Left lung (tissue), 10 donors: ENCODE measurements around the gene RSPO3. TPM values are rescaled to one million over a fixed set of nuclear protein-coding genes. Genes with fewer than 3 reads are reported as not detected.
A peak's percentile ranks its signal among the peaks of the same experiment; 100 is the strongest.

Experiments used
- ATAC-seq: fragments of 200-7000 bp; cut with Tn5 transposase; one replicate; pipeline ENCODE4 v1.9.1; 2020; ENCODE audit warnings: moderate library complexity
- DNase-seq, 4 donors: peaks; one replicate each; pipeline ENCODE4 v3.0.0-alpha.2; 2013 to 2020
- H3K27ac ChIP-seq, 2 donors: fragments of 200-600 bp; sonication (generic) in 1 of 2; one replicate each; pipeline versions ENCODE4 v1.5.0 to v1.8.0; 2020 to 2021
- H3K27me3 ChIP-seq, 2 donors: fragments of 200-600 bp; sonication (generic) in 1 of 2; one replicate each; pipeline versions ENCODE4 v1.5.0 to v1.8.0; 2020 to 2021
- H3K36me3 ChIP-seq, 2 donors: fragments of 200-600 bp; sonication (generic) in 1 of 2; one replicate each; pipeline versions ENCODE4 v1.5.0 to v1.8.0; 2020 to 2021
- H3K4me1 ChIP-seq, 2 donors: fragments of 200-600 bp; one replicate each; pipeline ENCODE4 v1.8.0; 2021
- H3K4me3 ChIP-seq, 2 donors: fragments of 200-600 bp; sonication (generic) in 1 of 2; one replicate each; pipeline versions ENCODE4 v1.5.0 to v1.8.0; 2020 to 2021; ENCODE audit warnings: mild to moderate bottlenecking in 1 of 2
- H3K9me3 ChIP-seq, 2 donors: fragments of 200-600 bp; sonication (generic) in 1 of 2; one replicate each; pipeline versions ENCODE4 v1.5.0 to v1.8.0; 2020 to 2021
- CTCF ChIP-seq, 2 donors: fragments of 200-600 bp; sonication (generic) in 1 of 2; IDR thresholded peaks; one replicate each; pipeline versions ENCODE4 v1.5.0 to v1.8.0; 2021; ENCODE audit warnings: antibody characterized with exemption in 2 of 2
- intact Hi-C, 2 donors: fragments of 100-400 bp; cut with DNase I; formaldehyde crosslinking; loops; one replicate each; pipeline versions ENCODE4 v1.11.2 to v1.14.2; 2022
- polyA plus RNA-seq, 6 donors: library from polyadenylated mRNA; unstranded; fragments of 120-200 nt; gene quantifications; one replicate each; pipeline ENCODE4 v1.2.1, GENCODE V29; 2013; ENCODE audit not compliant: insufficient read length in 6 of 6
- total RNA-seq, 2 donors: library from RNA; stranded (reverse); fragmentation: NEBNext Ultra II Directional; extraction: Animal tissue kit (Norgen Biotek cat#: 25700); gene quantifications; one replicate each; pipeline ENCODE4 v1.2.1, GENCODE V29; 2021
- donor health status: DM: no; HTN: yes; CAD: no.
- donor health status: DM: no; HTN: no; CAD: no.

Gene RSPO3
- total and polyA plus RNA-seq, 8 donors: 4.9 to 12.9 (median 5.9) TPM

DNA sequence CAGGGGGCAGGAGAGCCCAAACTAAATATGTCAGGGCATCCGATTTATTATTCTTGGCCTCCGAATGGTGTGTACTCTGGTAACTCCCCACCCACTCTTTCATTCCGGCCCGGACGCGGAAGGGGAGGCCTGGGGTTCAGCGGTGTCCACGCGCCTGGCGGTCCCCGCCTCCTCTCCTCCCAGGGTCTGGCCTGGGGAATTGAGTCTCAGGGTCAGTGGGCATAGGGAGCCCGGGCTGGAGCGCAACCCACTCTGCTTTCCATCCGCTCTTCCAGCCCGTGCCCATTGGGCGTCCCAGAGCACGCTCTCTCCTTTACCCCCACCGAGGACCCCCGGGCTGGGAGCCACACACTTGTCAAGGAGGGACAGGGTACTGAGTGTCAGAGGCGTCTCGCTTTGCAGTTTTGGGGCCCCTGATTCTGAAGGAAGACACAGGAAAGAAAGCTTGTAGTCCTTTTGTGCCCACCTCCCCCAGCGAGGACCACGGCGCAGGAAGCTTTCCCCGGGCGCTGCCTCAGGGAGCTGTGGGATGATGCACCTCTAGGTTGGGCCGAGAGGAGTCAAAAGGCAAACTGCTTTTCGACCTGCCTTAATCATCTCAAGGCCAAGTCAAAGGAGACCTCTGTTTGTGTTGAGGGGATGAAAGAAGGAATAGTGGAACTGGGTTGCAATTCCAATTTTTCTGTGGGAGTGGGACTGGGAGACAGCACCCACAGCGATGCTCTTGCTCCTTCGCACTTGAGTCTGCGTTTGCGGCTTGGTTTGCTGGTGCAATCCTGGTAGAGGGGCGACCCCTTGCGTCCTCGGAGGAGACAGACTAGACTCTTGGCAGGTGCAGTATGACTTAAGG is 2.5 kb downstream of the RSPO3 start:
- Histone ChIP-seq H3K4me3 (peak overlapping the region; percentile 40 to 44), H3K4me1 (peaks cover 16 to 31% of the 10 kb centered on the region in 2 donors), H3K27me3 (peaks cover 27 to 77% of the 10 kb centered on the region in 2 donors), H3K27ac (no peak overlapping the region), H3K9me3 (no peaks in the 10 kb centered on the region), H3K36me3 (no peaks in the 10 kb centered on the region)
- TF ChIP-seq CTCF (IDR thresholded peaks at IDR 0.05): peak; percentile 47 to 76
- ATAC-seq (peak; percentile 91), DNase-seq (peak in 3 of 4 donors; percentile 82 to 88 (median 83))
- intact Hi-C loops: no loop called here

GRCh38 chr6:127121637-127121960 is 3.1 kb downstream of the RSPO3 start:
- DNase-seq (no peak), ATAC-seq (no peak)
- Histone ChIP-seq H3K27me3 (peaks cover 27 to 72% of the 10 kb centered on the region in 2 donors), H3K4me1 (peaks cover 16 to 31% of the 10 kb centered on the region in 2 donors), H3K4me3 (peak overlapping the region in 1 of 2 donors; percentile 44), H3K36me3 (no peaks in the 10 kb centered on the region), H3K27ac (no peak overlapping the region), H3K9me3 (no peaks in the 10 kb centered on the region)
- TF ChIP-seq CTCF (IDR thresholded peaks at IDR 0.05): peak in 1 of 2 donors; percentile 4
- intact Hi-C loops: no loop called here

DNA sequence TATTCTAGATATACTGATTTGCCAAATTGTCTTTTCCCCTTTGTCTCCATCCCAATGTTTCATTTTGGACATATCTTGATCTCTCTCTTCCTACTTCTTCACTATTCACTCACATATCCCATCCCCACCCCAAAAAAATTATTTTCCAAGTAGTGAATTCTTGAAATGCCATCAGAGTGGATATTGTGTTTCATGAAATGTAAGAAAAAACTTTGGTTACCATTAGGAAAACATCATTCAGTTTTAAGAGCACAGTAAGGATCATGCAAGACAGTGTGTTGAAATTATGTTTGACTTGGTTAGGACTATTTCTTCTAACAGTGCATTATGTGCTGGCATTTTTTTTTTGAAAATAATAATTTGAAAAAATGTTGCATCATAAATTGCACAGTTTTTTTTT is 5.7 kb downstream of the RSPO3 start:
- intact Hi-C loops: no loop called here

DNA sequence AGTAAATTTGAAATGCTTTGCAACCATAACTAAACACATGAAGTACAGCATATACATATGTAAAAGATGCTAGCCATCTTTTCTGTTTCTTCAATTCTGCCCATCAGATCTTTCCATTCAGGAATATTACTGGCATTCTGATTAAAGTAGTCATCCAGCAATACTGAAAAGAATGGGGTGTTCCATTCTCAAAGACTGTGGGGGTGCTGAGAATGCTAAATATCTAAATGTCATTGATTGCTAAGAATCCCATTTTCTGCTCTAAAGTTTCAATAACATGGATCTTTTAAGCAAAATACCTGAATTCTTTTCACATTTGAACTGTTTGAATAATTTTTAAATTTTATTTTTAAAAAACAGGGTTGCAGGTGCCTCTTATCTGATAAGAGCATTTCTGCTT is 6.2 kb downstream of the RSPO3 start:
- Histone ChIP-seq H3K27ac (no peak overlapping the region), H3K4me3 (no peak overlapping the region), H3K36me3 (no peaks in the 10 kb centered on the region), H3K4me1 (peaks cover 15 to 16% of the 10 kb centered on the region in 2 donors), H3K9me3 (no peaks in the 10 kb centered on the region), H3K27me3 (peaks cover 17 to 41% of the 10 kb centered on the region in 2 donors)
- no peak for TF ChIP-seq CTCF (IDR thresholded peaks at IDR 0.05)
- intact Hi-C loops: no loop called here
- DNase-seq (no peak), ATAC-seq (no peak)

More for the DNA sequence above, 5.7 kb downstream of the RSPO3 start:
- Histone ChIP-seq H3K4me3 (no peak overlapping the region), H3K27ac (no peak overlapping the region), H3K27me3 (peaks cover 22 to 46% of the 10 kb centered on the region in 2 donors), H3K4me1 (peaks cover 16 to 21% of the 10 kb centered on the region in 2 donors), H3K36me3 (no peaks in the 10 kb centered on the region), H3K9me3 (no peaks in the 10 kb centered on the region)
- DNase-seq (no peak), ATAC-seq (no peak)
- no peak for TF ChIP-seq CTCF (IDR thresholded peaks at IDR 0.05)

DNA sequence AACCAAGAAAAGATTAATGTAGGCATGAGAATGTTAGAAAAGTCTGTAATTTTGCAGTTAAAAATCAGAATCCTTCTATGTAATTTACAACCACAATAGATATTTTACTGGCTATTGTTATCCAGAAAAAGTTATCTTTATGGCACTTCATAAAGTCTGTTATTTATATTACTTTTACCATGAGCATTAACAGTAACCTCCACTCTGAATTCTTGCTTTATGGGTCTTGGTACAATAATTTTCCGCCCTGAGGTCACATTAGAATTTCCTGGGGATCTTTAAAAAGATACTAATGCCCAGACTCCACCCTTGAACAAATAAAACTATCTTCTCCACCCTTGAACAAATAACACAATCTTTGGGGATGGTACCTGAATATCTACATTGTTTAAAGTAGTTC is 9.6 kb downstream of the RSPO3 start:
- H3K27ac ChIP-seq: no peak overlapping the region
- no peak for ATAC-seq
- no peak for TF ChIP-seq CTCF (IDR thresholded peaks at IDR 0.05)
- intact Hi-C loops: no loop called here
- no peak overlapping the region for H3K4me3 ChIP-seq
- no peaks in the 10 kb centered on the region for H3K36me3 ChIP-seq
- DNase-seq: no peak
- peaks cover 7 to 10% of the 10 kb centered on the region in 2 donors for H3K4me1 ChIP-seq
- H3K27me3 ChIP-seq: peaks cover 0 to 7% of the 10 kb centered on the region in 2 donors
- H3K9me3 ChIP-seq: no peaks in the 10 kb centered on the region
